DND-41 (cell line): Measurements from ENCODE around the gene USP51.
"Not testable (repeated sequence)": the region's sequence is repeated elsewhere in the genome, so short reads cannot be mapped to it uniquely, and the experiment has no call there.

ENCODE experiments used
- ATAC-seq: fragments of 200-7000 bp; cut with Tn5 transposase; 3 replicates; pipeline ENCODE4 v1.9.1; 2021; ENCODE audit warnings: low read depth; ENCODE audit not compliant: insufficient read depth
- DNase-seq: peaks from one replicate; pipeline ENCODE4 v3.0.0-alpha.2; 2020
- H2AFZ ChIP-seq: 2 replicates; pipeline ENCODE4 v1.6.0; 2012; ENCODE audit warnings: low read depth, low read length
- H3K27ac ChIP-seq: 2 replicates; pipeline ENCODE4 v1.5.1; 2012; ENCODE audit warnings: low read length, inconsistent platforms
- H3K27me3 ChIP-seq: fragments of 200-600 bp; sonication (generic); 2 replicates; pipeline ENCODE4 v1.6.0; 2012; ENCODE audit warnings: low read length, mild to moderate bottlenecking, inconsistent platforms; ENCODE audit not compliant: insufficient read depth, poor library complexity
- H3K36me3 ChIP-seq: 2 replicates; pipeline ENCODE4 v1.5.1; 2012; ENCODE audit warnings: low read length, inconsistent platforms; ENCODE audit not compliant: insufficient read depth
- H3K4me1 ChIP-seq: 2 replicates; pipeline ENCODE4 v1.5.1; 2012; ENCODE audit warnings: mild to moderate bottlenecking, low read length; ENCODE audit not compliant: insufficient read depth
- H3K4me2 ChIP-seq: 2 replicates; pipeline ENCODE4 v1.6.0; 2012; ENCODE audit warnings: mild to moderate bottlenecking, moderate library complexity, low read length, inconsistent platforms; ENCODE audit not compliant: insufficient read depth
- H3K4me3 ChIP-seq, 2 experiments: fragments of 200-600 bp in 1 of 2; shearing (Covaris generic) in 1 of 2; 2 replicates each; pipeline ENCODE4 v1.5.1; 2012 to 2016; ENCODE audit warnings: inconsistent platforms in 2 of 2, low read length in 2 of 2, mild to moderate bottlenecking in 2 of 2, low read depth in 1 of 2, moderate library complexity in 1 of 2
- H3K79me2 ChIP-seq: 2 replicates; pipeline ENCODE4 v1.6.0; 2012; ENCODE audit warnings: low read length, inconsistent platforms; ENCODE audit not compliant: insufficient read depth
- H3K9ac ChIP-seq: 2 replicates; pipeline ENCODE4 v1.6.0; 2012; ENCODE audit warnings: low read depth, mild to moderate bottlenecking, inconsistent platforms, low read length, moderate library complexity
- H3K9me3 ChIP-seq: 2 replicates; pipeline ENCODE4 v1.5.1; 2012; ENCODE audit warnings: low read length, moderate library complexity, mild to moderate bottlenecking, inconsistent platforms; ENCODE audit not compliant: insufficient read depth, severe bottlenecking
- H4K20me1 ChIP-seq: 2 replicates; pipeline ENCODE4 v1.6.0; 2012; ENCODE audit warnings: low read length; ENCODE audit not compliant: insufficient read depth
- CTCF ChIP-seq: IDR thresholded peaks from 2 replicates; pipeline ENCODE4 v1.5.1; 2012; ENCODE audit warnings: borderline replicate concordance, low read length, moderate library complexity, mild to moderate bottlenecking; ENCODE audit not compliant: poor library complexity, severe bottlenecking; ENCODE audit errors: extremely low read depth
- EZH2 ChIP-seq: IDR thresholded peaks from 3 replicates; pipeline ENCODE4 v1.6.1; 2012; ENCODE audit warnings: borderline replicate concordance, low read depth, mild to moderate bottlenecking, moderate library complexity, low read length, inconsistent platforms; ENCODE audit not compliant: severe bottlenecking

Gene USP51

GRCh38 chrX:55522596-55523276 is 33.1 kb upstream of the USP51 start:
- ATAC-seq (no peak), DNase-seq (no peak)
- H3K4me3 ChIP-seq = no peak overlapping the region
- no peaks in the 10 kb centered on the region for H3K4me1 ChIP-seq
- H3K27me3 ChIP-seq = no peaks in the 10 kb centered on the region
- H3K36me3 ChIP-seq = no peaks in the 10 kb centered on the region
- H4K20me1 ChIP-seq = no peaks in the 10 kb centered on the region
- no peaks in the 10 kb centered on the region for H3K9me3 ChIP-seq
- no peaks in the 10 kb centered on the region for H3K79me2 ChIP-seq
- TF ChIP-seq EZH2 (no peak), CTCF (no peak)
- no peak overlapping the region for H2AFZ ChIP-seq
- H3K9ac ChIP-seq = no peak overlapping the region
- H3K4me2 ChIP-seq = no peak overlapping the region
- H3K27ac ChIP-seq = no peak overlapping the region

- DNase-seq = no peak
- H3K36me3 ChIP-seq = no peaks in the 10 kb centered on the region
- no peaks in the 10 kb centered on the region for H3K27me3 ChIP-seq
- no peak overlapping the region for H3K4me2 ChIP-seq
- no peak for ATAC-seq
- no peak for TF ChIP-seq EZH2
- TF ChIP-seq CTCF = no peak
- H3K27ac ChIP-seq = no peak overlapping the region
- H3K9me3 ChIP-seq = no peaks in the 10 kb centered on the region
- no peaks in the 10 kb centered on the region for H3K4me1 ChIP-seq
- H4K20me1 ChIP-seq = no peaks in the 10 kb centered on the region
- no peak overlapping the region for H3K4me3 ChIP-seq
- no peak overlapping the region for H3K9ac ChIP-seq
- no peak overlapping the region for H2AFZ ChIP-seq
- no peaks in the 10 kb centered on the region for H3K79me2 ChIP-seq
These were observed 32.0 kb upstream of the USP51 start for GRCh38 chrX:55521687-55522086.

- H3K27ac ChIP-seq, ATAC-seq: not testable (repeated sequence)
These were observed 27.3 kb upstream of the USP51 start for GRCh38 chrX:55516794-55517481.

GRCh38 chrX:55513045-55513737 is 23.5 kb upstream of the USP51 start:
- H3K27ac ChIP-seq, H3K27me3 ChIP-seq, H3K79me2 ChIP-seq, H3K36me3 ChIP-seq, H3K4me1 ChIP-seq, DNase-seq, ATAC-seq, H3K9ac ChIP-seq, H3K4me2 ChIP-seq, H4K20me1 ChIP-seq, H3K9me3 ChIP-seq, H3K4me3 ChIP-seq, H2AFZ ChIP-seq: not testable (repeated sequence)

More at GRCh38 chrX:55516794-55517481, 27.3 kb upstream of the USP51 start:
- not testable (repeated sequence) for H3K9me3 ChIP-seq, H3K79me2 ChIP-seq, H2AFZ ChIP-seq, H3K36me3 ChIP-seq, H3K4me3 ChIP-seq, H3K27me3 ChIP-seq, DNase-seq, H3K9ac ChIP-seq, H3K4me2 ChIP-seq, H3K4me1 ChIP-seq, H4K20me1 ChIP-seq

GRCh38 chrX:55508410-55509152 is 18.9 kb upstream of the USP51 start:
- H3K4me3 ChIP-seq, H3K27ac ChIP-seq, DNase-seq, H3K4me2 ChIP-seq, H4K20me1 ChIP-seq, H3K9me3 ChIP-seq, H3K79me2 ChIP-seq, H2AFZ ChIP-seq, H3K9ac ChIP-seq, ATAC-seq, H3K36me3 ChIP-seq, H3K4me1 ChIP-seq, H3K27me3 ChIP-seq: not testable (repeated sequence)

GRCh38 chrX:55507699-55508098 is 18.1 kb upstream of the USP51 start:
- not testable (repeated sequence) for H3K36me3 ChIP-seq, DNase-seq, ATAC-seq, H4K20me1 ChIP-seq, H3K4me2 ChIP-seq, H3K27me3 ChIP-seq, H3K27ac ChIP-seq, H3K4me1 ChIP-seq, H3K9ac ChIP-seq, H3K9me3 ChIP-seq, H3K4me3 ChIP-seq, H3K79me2 ChIP-seq, H2AFZ ChIP-seq
